Measurements from ENCODE around the gene TRIO.
A peak's percentile ranks its signal among the peaks of the same experiment; 100 is the strongest.

Gene TRIO

DNA sequence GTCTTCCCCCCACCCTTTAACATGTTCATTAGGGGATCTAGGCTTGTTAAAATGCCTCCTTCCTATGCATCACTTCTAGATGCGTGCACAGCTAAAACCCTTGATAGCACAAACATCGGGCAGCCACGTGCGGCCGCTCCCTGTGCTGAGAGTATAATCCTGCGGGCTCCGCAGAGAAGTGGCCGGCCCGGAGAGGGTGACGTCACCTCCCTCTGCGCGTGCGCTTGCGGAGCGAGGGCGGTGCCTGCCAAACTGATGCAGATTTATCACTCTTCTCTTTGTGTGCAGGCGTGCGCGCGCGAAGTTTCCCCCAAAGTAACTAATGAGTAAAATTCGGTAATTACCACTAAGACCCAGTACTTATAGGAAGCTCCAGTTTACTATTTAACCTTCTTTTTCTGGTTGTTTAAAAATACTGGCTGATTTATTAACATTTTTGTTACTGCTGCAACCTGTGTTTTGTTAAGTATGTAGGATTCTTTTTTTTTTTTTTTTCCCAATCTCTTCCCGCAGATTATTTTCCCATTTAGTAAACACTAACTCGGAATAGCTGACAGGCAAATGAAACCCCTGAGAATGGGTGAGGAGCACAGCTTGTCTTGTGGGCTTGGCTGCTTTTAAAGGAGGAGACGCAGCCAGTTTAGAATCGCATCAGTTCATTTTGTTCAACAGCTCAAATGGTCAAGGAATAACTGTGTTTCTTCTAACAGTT lies 121.6 kb downstream of the TRIO start (continued):
- TF ChIP-seq ZNF366 (tag by site-specific recombination; conservative IDR thresholded peaks at IDR 0.05) (peak; percentile 85), FEZF1 (tag by site-specific recombination; IDR thresholded peaks at IDR 0.05) (peak; percentile 90), MEIS1 (CRISPR knock-in tag; IDR thresholded peaks at IDR 0.05; ENCODE audit: borderline replicate concordance) (no peak), ZNF621 (tag by site-specific recombination; IDR thresholded peaks at IDR 0.05) (no peak), ZNF555 (tag by site-specific recombination; conservative IDR thresholded peaks at IDR 0.05) (no peak), MZF1 (tag by site-specific recombination; IDR thresholded peaks at IDR 0.05; ENCODE audit: borderline replicate concordance) (peak; percentile 94), GFI1B (tag by site-specific recombination; IDR thresholded peaks at IDR 0.05) (peak; percentile 90), HOXC10 (CRISPR knock-in tag; IDR thresholded peaks at IDR 0.05) (peak; percentile 94; the same call in 1 of the 2 replicates), RBAK (tag by site-specific recombination; IDR thresholded peaks at IDR 0.05) (no peak), OVOL3 (tag by site-specific recombination; IDR thresholded peaks at IDR 0.05) (no peak), TRIM28 (IDR thresholded peaks at IDR 0.05; ENCODE audit: borderline replicate concordance, low read length) (no peak), ZEB2 (tag by site-specific recombination; IDR thresholded peaks at IDR 0.05) (peak; percentile 94), ZNF223 (tag by site-specific recombination; IDR thresholded peaks at IDR 0.05) (no peak), ZNF664 (tag by site-specific recombination; IDR thresholded peaks at IDR 0.05) (0 out of 2 replicates have a peak, but pooled peaks have one; percentile 53), ZNF510 (tag by site-specific recombination; IDR thresholded peaks at IDR 0.05; ENCODE audit: insufficient replicate concordance) (peak; percentile 91), ZNF530 (tag by site-specific recombination; IDR thresholded peaks at IDR 0.05; ENCODE audit: low read depth) (no peak), ZFP41 (tag by site-specific recombination; IDR thresholded peaks at IDR 0.05; ENCODE audit: borderline replicate concordance) (no peak), SP7 (tag by site-specific recombination; IDR thresholded peaks at IDR 0.05) (peak; percentile 99), ZNF654 (tag by site-specific recombination; IDR thresholded peaks at IDR 0.05; ENCODE audit: low read depth) (peak; percentile 21; the same call in 1 of the 2 replicates), MYNN (tag by site-specific recombination; IDR thresholded peaks at IDR 0.05; ENCODE audit: borderline replicate concordance) (no peak), KLF8 (tag by site-specific recombination; IDR thresholded peaks at IDR 0.05) (peak; percentile 76), ZNF132 (tag by site-specific recombination; IDR thresholded peaks at IDR 0.05; ENCODE audit: borderline replicate concordance) (no peak), ZFP3 (tag by site-specific recombination; IDR thresholded peaks at IDR 0.05; ENCODE audit: low read depth) (no peak)
- TF ChIP-seq, protein P1, sequence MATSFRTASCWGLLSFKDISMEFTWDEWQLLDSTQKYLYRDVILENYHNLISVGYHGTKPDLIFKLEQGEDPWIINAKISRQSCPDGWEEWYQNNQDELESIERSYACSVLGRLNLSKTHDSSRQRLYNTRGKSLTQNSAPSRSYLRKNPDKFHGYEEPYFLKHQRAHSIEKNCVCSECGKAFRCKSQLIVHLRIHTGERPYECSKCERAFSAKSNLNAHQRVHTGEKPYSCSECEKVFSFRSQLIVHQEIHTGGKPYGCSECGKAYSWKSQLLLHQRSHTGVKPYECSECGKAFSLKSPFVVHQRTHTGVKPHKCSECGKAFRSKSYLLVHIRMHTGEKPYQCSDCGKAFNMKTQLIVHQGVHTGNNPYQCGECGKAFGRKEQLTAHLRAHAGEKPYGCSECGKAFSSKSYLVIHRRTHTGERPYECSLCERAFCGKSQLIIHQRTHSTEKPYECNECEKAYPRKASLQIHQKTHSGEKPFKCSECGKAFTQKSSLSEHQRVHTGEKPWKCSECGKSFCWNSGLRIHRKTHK (tag by site-specific recombination; IDR thresholded peaks at IDR 0.05), result no peak
- TF ChIP-seq, protein P2, sequence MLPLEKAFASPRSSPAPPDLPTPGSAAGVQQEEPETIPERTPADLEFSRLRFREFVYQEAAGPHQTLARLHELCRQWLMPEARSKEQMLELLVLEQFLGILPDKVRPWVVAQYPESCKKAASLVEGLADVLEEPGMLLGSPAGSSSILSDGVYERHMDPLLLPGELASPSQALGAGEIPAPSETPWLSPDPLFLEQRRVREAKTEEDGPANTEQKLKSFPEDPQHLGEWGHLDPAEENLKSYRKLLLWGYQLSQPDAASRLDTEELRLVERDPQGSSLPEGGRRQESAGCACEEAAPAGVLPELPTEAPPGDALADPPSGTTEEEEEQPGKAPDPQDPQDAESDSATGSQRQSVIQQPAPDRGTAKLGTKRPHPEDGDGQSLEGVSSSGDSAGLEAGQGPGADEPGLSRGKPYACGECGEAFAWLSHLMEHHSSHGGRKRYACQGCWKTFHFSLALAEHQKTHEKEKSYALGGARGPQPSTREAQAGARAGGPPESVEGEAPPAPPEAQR (tag by site-specific recombination; IDR thresholded peaks at IDR 0.05), result 0 out of 2 replicates have a peak, but pooled peaks have one; percentile 29
- TF ChIP-seq, protein P3, sequence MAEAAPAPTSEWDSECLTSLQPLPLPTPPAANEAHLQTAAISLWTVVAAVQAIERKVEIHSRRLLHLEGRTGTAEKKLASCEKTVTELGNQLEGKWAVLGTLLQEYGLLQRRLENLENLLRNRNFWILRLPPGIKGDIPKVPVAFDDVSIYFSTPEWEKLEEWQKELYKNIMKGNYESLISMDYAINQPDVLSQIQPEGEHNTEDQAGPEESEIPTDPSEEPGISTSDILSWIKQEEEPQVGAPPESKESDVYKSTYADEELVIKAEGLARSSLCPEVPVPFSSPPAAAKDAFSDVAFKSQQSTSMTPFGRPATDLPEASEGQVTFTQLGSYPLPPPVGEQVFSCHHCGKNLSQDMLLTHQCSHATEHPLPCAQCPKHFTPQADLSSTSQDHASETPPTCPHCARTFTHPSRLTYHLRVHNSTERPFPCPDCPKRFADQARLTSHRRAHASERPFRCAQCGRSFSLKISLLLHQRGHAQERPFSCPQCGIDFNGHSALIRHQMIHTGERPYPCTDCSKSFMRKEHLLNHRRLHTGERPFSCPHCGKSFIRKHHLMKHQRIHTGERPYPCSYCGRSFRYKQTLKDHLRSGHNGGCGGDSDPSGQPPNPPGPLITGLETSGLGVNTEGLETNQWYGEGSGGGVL (tag by site-specific recombination; IDR thresholded peaks at IDR 0.05), result no peak
- TF ChIP-seq, protein P4, sequence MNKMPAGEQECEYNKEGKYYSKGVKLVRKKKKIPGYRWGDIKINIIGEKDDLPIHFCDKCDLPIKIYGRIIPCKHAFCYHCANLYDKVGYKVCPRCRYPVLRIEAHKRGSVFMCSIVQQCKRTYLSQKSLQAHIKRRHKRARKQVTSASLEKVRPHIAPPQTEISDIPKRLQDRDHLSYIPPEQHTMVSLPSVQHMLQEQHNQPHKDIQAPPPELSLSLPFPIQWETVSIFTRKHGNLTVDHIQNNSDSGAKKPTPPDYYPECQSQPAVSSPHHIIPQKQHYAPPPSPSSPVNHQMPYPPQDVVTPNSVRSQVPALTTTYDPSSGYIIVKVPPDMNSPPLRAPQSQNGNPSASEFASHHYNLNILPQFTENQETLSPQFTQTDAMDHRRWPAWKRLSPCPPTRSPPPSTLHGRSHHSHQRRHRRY (tag by site-specific recombination; IDR thresholded peaks at IDR 0.05), result no peak
- TF ChIP-seq, protein P5, sequence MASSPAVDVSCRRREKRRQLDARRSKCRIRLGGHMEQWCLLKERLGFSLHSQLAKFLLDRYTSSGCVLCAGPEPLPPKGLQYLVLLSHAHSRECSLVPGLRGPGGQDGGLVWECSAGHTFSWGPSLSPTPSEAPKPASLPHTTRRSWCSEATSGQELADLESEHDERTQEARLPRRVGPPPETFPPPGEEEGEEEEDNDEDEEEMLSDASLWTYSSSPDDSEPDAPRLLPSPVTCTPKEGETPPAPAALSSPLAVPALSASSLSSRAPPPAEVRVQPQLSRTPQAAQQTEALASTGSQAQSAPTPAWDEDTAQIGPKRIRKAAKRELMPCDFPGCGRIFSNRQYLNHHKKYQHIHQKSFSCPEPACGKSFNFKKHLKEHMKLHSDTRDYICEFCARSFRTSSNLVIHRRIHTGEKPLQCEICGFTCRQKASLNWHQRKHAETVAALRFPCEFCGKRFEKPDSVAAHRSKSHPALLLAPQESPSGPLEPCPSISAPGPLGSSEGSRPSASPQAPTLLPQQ (tag by site-specific recombination; IDR thresholded peaks at IDR 0.05), result peak; percentile 77
- TF ChIP-seq, protein P6, sequence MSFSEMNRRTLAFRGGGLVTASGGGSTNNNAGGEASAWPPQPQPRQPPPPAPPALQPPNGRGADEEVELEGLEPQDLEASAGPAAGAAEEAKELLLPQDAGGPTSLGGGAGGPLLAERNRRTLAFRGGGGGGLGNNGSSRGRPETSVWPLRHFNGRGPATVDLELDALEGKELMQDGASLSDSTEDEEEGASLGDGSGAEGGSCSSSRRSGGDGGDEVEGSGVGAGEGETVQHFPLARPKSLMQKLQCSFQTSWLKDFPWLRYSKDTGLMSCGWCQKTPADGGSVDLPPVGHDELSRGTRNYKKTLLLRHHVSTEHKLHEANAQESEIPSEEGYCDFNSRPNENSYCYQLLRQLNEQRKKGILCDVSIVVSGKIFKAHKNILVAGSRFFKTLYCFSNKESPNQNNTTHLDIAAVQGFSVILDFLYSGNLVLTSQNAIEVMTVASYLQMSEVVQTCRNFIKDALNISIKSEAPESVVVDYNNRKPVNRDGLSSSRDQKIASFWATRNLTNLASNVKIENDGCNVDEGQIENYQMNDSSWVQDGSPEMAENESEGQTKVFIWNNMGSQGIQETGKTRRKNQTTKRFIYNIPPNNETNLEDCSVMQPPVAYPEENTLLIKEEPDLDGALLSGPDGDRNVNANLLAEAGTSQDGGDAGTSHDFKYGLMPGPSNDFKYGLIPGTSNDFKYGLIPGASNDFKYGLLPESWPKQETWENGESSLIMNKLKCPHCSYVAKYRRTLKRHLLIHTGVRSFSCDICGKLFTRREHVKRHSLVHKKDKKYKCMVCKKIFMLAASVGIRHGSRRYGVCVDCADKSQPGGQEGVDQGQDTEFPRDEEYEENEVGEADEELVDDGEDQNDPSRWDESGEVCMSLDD (tag by site-specific recombination; IDR thresholded peaks at IDR 0.05), result no peak; the same call in 1 of the 2 replicates
